ENCODE data around the gene ELN.
"Not testable (repeated sequence)": the region's sequence is repeated elsewhere in the genome, so short reads cannot be mapped to it uniquely, and the experiment has no call there.

The ELN gene

DNA sequence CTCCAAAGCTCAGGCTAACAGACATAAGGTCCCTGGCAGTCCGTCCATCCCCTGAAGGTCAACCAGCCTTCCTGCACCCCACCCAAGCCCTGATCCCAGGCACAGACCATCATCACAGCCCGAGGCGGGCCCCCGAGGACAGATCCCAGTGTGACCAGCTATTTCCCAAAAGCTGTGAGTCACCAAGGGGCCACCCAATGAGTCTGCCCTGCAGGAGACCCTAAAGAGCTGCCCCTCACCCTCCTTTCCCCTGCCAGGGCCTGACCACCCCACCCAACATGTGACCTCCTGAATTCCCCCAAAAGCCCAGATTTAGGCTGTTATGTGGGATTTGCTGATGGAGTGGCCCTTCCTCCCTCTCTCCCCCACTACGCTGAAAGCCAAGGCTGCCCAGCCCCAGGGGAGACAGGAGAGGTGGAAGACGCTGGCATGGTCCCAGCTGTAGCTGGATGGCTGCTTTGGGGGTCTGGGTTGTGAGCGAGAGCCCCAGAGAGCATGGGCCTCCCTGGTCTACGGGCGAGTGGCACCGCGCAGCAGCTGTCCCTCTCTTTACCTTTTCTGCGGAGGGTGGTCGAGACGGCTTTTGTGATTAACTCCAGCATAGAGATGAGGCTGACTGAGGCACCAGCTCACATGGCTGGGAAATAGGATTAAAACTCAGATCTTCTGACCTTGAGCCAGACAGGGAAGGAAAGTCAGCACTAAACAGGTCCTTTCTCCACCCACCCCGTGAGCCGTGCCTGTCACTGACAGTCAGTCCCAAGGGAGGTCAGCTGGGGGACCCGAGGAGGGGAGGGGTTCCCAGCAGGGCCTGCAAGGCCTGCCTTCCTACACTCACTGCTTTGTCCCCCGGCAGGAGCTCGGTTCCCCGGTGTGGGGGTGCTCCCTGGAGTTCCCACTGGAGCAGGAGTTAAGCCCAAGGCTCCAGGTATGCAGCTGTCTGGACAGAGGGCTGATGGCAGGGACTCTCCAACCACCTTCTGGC lies 16.7 kb downstream of the ELN start:
- no peak for DNase-seq

GRCh38 chr7:74046581-74046980 lies 18.6 kb downstream of the ELN start:
- not testable (repeated sequence) for DNase-seq

- DNase-seq, result no peak
These were observed 19.9 kb downstream of the ELN start for GRCh38 chr7:74047804-74048380.

DNA sequence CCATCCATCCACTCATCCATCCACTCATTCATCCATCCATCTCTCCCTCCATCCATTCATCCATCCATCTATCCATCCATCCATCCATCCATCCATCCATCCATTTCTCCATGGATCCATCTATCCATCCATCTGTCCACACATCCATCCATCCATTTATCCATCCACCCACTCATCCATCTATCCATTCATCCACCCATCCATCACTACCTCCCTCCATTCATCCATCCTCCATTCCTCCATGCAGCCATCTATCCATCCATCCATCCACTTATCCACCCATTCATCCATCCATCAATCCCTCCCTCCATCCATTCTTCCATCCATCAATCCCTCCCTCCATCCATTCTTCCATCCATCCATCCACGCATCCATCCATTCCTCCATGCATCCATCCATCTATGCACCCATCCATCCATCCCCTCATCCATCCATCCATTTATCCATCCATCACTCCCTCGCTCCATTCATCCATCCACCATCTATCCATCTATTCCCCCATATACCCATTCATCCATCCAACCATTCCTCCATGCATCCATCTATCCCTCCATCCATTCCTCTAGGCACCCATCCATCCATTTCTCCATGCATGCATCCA lies 21.1 kb downstream of the ELN start:
- no peak for DNase-seq

- DNase-seq, result no peak
These were observed 22.2 kb downstream of the ELN start for GRCh38 chr7:74049997-74050798.

DNA sequence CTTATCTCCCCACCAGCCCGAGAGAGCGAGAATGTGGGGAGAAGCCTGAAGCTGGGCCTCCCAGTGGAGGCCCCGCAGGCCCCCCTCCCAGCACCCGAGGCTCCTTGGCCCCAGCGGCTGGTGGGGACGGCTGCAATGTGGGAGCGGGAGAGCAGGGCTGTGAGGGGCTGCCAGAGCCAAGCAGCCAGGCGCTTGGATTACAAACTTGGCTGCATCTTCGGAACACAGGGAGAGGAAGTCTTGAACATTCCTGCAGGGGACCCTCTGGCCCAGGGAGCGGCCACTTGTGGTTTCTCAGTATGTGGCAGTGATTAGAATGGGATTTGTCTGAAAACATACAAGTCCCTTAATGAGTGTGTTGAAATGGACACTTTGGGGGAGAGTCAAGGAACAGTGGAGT lies 23.2 kb downstream of the ELN start:
- no peak for DNase-seq

- DNase-seq, result no peak
These were observed 23.8 kb downstream of the ELN start for GRCh38 chr7:74051629-74052410.

GRCh38 chr7:74052628-74053027 lies 24.7 kb downstream of the ELN start:
- DNase-seq, result no peak

DNA sequence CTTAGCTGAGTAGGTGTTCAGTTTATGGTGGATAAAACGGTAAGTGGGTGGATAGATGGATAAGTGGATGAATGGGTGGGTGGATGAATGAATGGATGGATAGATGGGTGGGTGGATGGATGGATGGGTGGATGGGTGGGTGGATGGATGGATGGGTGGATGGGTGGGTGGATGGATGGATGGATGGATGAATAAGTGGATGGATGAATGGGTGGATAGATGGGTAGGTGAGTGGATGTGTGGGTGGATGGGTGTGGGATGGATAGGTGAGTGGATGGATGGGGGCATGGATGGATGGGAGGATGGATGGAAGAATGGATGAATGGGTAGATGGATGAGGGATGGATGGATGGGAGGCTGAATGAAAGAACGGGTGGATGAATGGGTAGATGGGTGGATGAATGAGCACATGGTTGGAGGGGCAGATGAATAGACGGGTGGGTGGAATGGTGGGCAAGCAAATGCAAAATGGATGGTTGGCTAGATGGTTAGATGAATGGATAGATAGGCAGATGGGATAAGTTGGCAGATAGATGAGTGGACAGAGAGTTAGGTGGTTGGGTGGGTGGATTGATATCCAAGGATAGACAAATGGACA lies 25.7 kb downstream of the ELN start:
- DNase-seq, result no peak

GRCh38 chr7:74056096-74056915 lies 28.3 kb downstream of the ELN start:
- no peak for DNase-seq

GRCh38 chr7:74057216-74057925 lies 29.4 kb downstream of the ELN start:
- DNase-seq, result no peak

DNA sequence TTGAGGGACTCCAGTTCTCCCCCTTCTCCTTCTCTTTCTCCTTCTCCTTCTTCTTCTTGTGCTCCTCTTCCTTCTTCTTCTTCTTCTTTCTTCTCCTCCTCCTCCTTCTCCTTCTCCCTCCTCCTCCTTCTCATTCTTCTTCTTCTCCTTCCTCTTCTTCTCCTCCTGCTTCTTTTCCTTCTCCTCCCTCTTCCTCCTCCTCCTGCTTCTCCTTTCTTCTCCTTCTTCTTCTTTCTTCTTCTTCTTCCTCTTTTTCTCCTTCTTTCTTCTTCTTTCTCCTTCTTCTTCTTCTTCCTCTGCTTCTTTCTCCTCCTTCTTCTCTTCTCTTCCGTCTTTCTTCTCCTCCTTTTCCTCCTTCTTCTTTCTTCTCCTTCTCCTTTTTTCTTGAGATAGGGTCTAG lies 30.0 kb downstream of the ELN start:
- DNase-seq, result no peak

GRCh38 chr7:74058486-74058885 lies 30.5 kb downstream of the ELN start:
- DNase-seq, result no peak

GRCh38 chr7:74059037-74059436 lies 31.1 kb downstream of the ELN start:
- no peak for DNase-seq

GRCh38 chr7:74059681-74060588 lies 32.0 kb downstream of the ELN start:
- DNase-seq, result no peak

GRCh38 chr7:74061840-74062539 lies 34.0 kb downstream of the ELN start:
- DNase-seq, result peak; percentile 26

GRCh38 chr7:74063223-74063641 lies 35.3 kb downstream of the ELN start:
- DNase-seq, result no peak

DNA sequence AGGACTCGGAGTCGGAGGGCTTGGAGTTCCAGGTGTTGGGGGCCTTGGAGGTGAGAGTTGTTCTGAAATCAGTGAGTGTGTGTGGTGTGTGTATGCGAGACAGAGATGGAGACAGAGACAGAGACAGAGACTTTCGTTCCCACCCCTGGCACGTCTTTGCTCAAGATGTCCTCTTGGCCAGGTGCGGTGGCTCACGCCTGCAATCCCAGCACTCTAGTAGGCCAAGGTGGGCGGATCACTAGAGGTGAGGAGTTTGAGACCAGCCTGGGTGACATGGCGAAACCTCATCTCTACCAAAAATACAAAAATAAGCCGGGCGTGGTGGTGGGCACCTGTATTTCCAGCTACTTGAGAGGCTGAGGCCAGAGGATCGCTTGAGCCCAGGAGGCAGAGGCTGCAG lies 35.7 kb downstream of the ELN start:
- DNase-seq, result no peak
